ENCODE results near the gene XPO5. TPM values are rescaled to one million over a fixed set of nuclear protein-coding genes. Genes with fewer than 3 reads are reported as not detected.
A peak's percentile ranks its signal among the peaks of the same experiment; 100 is the strongest.

The XPO5 gene
- total and polyA plus RNA-seq, 2 experiments from 2014 or later: 28.5 to 95.2 TPM

DNA sequence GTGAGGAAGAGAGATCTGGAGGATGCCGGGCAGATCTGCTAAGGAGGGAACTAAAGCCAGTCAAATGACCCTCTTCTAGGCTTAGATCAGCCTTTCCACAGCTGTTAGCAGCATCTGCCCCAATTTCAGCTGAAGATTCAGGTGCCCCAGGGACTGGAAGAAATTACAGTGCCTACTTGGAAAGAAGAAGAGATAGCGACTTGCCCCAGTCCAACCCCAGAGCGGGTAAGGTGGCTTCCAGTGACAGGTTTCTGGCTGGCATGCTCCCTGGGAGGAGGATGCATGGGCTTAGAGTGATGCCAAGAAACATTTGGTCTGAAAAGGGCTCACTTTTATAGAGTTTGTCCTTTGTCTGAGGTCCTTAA lies 97.8 kb downstream of the XPO5 start:
- Histone ChIP-seq H3K27me3 (ENCODE audit: insufficient read depth) (no peaks in the 10 kb centered on the region), H3K9me2 (ENCODE audit: insufficient read depth) (no peaks in the 10 kb centered on the region), H2AFZ (peak overlapping the region; percentile 85; the same call in 1 of the 2 replicates), H3K4me2 (peak overlapping the region; percentile 97), H3K4me1 (ENCODE audit: insufficient read depth) (peaks cover 45% of the 10 kb centered on the region), H3K27ac (ENCODE audit: low read depth) (peak overlapping the region; percentile 70; the same call in 1 of the 2 replicates), H3K79me2 (replicated peaks; ENCODE audit: insufficient read depth) (peaks cover 53% of the 10 kb centered on the region), H3K4me3 (peak overlapping the region; percentile 81), H3K36me3 (ENCODE audit: insufficient read depth) (no peaks in the 10 kb centered on the region), H3F3A (replicated peaks; ENCODE audit: low read depth) (no peaks in the 10 kb centered on the region), H4K20me1 (replicated peaks; ENCODE audit: insufficient read depth) (no peaks in the 10 kb centered on the region; the same call in 1 of the 2 replicates)
- ATAC-seq (no peak), DNase-seq (ENCODE audit: low spot score) (no peak)
- H3K4me1 Mint-ChIP-seq: peaks cover 45% of the 10 kb centered on the region
- TF ChIP-seq POLR2AphosphoS5 (IDR thresholded peaks at IDR 0.05; ENCODE audit: low read depth) (no peak), ZNF331 (CRISPR knock-in tag; IDR thresholded peaks at IDR 0.05; ENCODE audit: low read depth) (no peak), EZH2 (IDR thresholded peaks at IDR 0.05; ENCODE audit: low read depth, unreplicated experiment) (no peak), ZNF114 (CRISPR knock-in tag; IDR thresholded peaks at IDR 0.05) (no peak), EZH2phosphoT487 (IDR thresholded peaks at IDR 0.05; ENCODE audit: unreplicated experiment) (no peak), STAT1 (IDR thresholded peaks at IDR 0.05; ENCODE audit: unreplicated experiment) (no peak)
- TF ChIP-seq, protein P1, sequence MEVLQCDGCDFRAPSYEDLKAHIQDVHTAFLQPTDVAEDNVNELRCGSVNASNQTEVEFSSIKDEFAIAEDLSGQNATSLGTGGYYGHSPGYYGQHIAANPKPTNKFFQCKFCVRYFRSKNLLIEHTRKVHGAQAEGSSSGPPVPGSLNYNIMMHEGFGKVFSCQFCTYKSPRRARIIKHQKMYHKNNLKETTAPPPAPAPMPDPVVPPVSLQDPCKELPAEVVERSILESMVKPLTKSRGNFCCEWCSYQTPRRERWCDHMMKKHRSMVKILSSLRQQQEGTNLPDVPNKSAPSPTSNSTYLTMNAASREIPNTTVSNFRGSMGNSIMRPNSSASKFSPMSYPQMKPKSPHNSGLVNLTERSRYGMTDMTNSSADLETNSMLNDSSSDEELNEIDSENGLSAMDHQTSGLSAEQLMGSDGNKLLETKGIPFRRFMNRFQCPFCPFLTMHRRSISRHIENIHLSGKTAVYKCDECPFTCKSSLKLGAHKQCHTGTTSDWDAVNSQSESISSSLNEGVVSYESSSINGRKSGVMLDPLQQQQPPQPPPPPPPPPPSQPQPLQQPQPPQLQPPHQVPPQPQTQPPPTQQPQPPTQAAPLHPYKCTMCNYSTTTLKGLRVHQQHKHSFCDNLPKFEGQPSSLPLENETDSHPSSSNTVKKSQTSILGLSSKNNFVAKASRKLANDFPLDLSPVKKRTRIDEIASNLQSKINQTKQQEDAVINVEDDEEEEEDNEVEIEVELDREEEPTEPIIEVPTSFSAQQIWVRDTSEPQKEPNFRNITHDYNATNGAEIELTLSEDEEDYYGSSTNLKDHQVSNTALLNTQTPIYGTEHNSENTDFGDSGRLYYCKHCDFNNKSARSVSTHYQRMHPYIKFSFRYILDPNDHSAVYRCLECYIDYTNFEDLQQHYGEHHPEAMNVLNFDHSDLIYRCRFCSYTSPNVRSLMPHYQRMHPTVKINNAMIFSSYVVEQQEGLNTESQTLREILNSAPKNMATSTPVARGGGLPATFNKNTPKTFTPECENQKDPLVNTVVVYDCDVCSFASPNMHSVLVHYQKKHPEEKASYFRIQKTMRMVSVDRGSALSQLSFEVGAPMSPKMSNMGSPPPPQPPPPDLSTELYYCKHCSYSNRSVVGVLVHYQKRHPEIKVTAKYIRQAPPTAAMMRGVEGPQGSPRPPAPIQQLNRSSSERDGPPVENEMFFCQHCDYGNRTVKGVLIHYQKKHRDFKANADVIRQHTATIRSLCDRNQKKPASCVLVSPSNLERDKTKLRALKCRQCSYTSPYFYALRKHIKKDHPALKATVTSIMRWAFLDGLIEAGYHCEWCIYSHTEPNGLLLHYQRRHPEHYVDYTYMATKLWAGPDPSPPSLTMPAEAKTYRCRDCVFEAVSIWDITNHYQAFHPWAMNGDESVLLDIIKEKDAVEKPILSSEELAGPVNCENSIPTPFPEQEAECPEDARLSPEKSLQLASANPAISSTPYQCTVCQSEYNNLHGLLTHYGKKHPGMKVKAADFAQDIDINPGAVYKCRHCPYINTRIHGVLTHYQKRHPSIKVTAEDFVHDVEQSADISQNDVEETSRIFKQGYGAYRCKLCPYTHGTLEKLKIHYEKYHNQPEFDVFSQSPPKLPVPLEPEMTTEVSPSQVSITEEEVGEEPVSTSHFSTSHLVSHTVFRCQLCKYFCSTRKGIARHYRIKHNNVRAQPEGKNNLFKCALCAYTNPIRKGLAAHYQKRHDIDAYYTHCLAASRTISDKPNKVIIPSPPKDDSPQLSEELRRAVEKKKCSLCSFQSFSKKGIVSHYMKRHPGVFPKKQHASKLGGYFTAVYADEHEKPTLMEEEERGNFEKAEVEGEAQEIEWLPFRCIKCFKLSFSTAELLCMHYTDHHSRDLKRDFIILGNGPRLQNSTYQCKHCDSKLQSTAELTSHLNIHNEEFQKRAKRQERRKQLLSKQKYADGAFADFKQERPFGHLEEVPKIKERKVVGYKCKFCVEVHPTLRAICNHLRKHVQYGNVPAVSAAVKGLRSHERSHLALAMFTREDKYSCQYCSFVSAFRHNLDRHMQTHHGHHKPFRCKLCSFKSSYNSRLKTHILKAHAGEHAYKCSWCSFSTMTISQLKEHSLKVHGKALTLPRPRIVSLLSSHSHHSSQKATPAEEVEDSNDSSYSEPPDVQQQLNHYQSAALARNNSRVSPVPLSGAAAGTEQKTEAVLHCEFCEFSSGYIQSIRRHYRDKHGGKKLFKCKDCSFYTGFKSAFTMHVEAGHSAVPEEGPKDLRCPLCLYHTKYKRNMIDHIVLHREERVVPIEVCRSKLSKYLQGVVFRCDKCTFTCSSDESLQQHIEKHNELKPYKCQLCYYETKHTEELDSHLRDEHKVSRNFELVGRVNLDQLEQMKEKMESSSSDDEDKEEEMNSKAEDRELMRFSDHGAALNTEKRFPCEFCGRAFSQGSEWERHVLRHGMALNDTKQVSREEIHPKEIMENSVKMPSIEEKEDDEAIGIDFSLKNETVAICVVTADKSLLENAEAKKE (CRISPR knock-in tag; IDR thresholded peaks at IDR 0.05): no peak
- TF ChIP-seq, protein P2, sequence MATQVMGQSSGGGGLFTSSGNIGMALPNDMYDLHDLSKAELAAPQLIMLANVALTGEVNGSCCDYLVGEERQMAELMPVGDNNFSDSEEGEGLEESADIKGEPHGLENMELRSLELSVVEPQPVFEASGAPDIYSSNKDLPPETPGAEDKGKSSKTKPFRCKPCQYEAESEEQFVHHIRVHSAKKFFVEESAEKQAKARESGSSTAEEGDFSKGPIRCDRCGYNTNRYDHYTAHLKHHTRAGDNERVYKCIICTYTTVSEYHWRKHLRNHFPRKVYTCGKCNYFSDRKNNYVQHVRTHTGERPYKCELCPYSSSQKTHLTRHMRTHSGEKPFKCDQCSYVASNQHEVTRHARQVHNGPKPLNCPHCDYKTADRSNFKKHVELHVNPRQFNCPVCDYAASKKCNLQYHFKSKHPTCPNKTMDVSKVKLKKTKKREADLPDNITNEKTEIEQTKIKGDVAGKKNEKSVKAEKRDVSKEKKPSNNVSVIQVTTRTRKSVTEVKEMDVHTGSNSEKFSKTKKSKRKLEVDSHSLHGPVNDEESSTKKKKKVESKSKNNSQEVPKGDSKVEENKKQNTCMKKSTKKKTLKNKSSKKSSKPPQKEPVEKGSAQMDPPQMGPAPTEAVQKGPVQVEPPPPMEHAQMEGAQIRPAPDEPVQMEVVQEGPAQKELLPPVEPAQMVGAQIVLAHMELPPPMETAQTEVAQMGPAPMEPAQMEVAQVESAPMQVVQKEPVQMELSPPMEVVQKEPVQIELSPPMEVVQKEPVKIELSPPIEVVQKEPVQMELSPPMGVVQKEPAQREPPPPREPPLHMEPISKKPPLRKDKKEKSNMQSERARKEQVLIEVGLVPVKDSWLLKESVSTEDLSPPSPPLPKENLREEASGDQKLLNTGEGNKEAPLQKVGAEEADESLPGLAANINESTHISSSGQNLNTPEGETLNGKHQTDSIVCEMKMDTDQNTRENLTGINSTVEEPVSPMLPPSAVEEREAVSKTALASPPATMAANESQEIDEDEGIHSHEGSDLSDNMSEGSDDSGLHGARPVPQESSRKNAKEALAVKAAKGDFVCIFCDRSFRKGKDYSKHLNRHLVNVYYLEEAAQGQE (IDR thresholded peaks at IDR 0.05; ENCODE audit: unreplicated experiment): no peak
- TF ChIP-seq, protein P3, sequence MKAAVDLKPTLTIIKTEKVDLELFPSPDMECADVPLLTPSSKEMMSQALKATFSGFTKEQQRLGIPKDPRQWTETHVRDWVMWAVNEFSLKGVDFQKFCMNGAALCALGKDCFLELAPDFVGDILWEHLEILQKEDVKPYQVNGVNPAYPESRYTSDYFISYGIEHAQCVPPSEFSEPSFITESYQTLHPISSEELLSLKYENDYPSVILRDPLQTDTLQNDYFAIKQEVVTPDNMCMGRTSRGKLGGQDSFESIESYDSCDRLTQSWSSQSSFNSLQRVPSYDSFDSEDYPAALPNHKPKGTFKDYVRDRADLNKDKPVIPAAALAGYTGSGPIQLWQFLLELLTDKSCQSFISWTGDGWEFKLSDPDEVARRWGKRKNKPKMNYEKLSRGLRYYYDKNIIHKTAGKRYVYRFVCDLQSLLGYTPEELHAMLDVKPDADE (IDR thresholded peaks at IDR 0.05): no peak
- H3K27me3 Mint-ChIP-seq (ENCODE audit: insufficient read depth, low read depth, poor library complexity): peaks cover 7% of the 10 kb centered on the region
- H3K36me3 Mint-ChIP-seq (ENCODE audit: low read depth): peaks cover under 1% of the 10 kb centered on the region; the same call in 1 of the 3 replicates
- H3K27ac Mint-ChIP-seq: peak overlapping the region; percentile 48
- no peaks in the 10 kb centered on the region for H3K9me3 Mint-ChIP-seq
- peak overlapping the region; percentile 88 for H3K4me3 Mint-ChIP-seq
